Measurements from ENCODE around the gene AGPAT3. TPM values are rescaled to one million over a fixed set of nuclear protein-coding genes. Genes with fewer than 3 reads are reported as not detected.

Gene AGPAT3
- total RNA-seq, 1 donor from 2014 or later = 7.8 TPM

DNA sequence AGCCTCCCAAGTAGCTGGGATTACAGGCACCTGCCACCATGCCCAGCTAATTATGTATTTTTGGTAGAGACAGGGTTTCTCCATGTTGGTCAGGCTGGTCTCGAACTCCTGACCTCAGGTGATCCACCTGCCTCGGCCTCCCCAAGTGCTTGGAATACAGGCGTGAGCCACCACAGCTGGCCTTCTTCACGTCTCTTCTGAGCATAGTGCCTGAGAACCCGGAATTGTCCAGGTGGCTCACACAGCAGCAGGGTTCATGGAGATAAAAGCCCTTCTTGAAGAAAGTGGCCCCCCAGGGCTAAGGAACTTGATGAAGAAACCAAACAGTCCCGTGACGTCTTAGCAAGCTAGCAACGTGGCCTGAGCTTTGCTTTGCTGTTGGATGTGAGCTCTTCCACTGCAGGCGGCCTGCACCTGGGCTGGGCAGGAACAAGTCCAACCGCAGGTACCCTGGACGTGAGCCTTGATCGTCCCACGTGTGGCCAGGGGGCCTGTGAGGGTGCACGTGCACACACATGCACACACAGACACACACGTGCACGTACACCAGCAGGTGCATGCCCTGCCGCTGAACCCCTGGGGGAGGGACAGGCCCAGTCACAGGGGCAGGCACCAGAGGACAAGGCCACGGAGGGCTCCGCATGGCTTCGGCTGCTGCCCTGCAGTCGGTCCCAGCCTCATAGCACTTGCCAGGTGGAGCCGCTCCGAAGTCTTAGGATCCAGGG lies 123.6 kb downstream of the AGPAT3 start:
- no peaks in the 10 kb centered on the region for H3K79me2 ChIP-seq (ENCODE audit: low read depth)

DNA sequence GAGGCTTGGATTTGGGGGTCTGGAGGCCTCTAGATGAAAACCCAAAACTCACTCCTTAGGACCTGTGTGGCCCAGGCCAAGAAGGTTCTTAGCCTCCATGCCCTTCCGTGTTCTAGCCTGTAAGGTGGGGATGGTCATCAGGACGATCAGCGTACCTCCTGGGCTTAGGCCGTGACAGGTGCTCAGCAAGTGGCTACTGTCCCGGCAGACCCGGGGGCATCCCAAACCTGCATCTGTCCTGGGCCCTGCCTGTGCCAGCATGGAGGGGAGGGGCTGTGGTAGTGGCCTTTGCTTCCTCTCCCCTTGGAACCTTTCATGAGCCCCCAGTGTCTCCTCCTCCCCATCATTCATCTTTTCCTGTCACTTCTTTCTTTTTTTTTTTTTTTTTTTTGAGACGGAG lies 124.4 kb downstream of the AGPAT3 start:
- Histone ChIP-seq H3K27me3 (peaks cover 5% of the 10 kb centered on the region), H3K4me2 (no peak overlapping the region), H3K9ac (no peak overlapping the region), H3K4me1 (peaks cover 10% of the 10 kb centered on the region), H3K9me3 (ENCODE audit: low read depth) (no peaks in the 10 kb centered on the region), H2AFZ (replicated peaks) (no peak overlapping the region), H3F3A (ENCODE audit: low read depth) (no peaks in the 10 kb centered on the region), H3K4me3 (no peak overlapping the region), H3K27ac (no peak overlapping the region), H4K20me1 (ENCODE audit: low read depth) (no peaks in the 10 kb centered on the region), H3K79me2 (ENCODE audit: low read depth) (no peaks in the 10 kb centered on the region), H3K36me3 (no peaks in the 10 kb centered on the region)
- Mint-ChIP-seq H3K4me3 (no peak overlapping the region), H3K27me3 (ENCODE audit: insufficient read depth, low read depth) (no peaks in the 10 kb centered on the region), H3K36me3 (no peaks in the 10 kb centered on the region), H3K27ac (no peak overlapping the region), H3K9me3 (no peaks in the 10 kb centered on the region), H3K4me1 (peaks cover 22% of the 10 kb centered on the region)
- TF ChIP-seq CTCF (IDR thresholded peaks at IDR 0.05) (no peak), EZH2 (IDR thresholded peaks at IDR 0.05) (no peak), EZH2phosphoT487 (IDR thresholded peaks at IDR 0.05) (no peak)
- no peak for DNase-seq (ENCODE audit: low spot score)

More for the DNA sequence above, 123.6 kb downstream of the AGPAT3 start:
- no peaks in the 10 kb centered on the region for H4K20me1 ChIP-seq (ENCODE audit: low read depth)
- H2AFZ ChIP-seq (replicated peaks) = no peak overlapping the region
- H3K4me3 Mint-ChIP-seq = no peak overlapping the region
- no peak for DNase-seq (ENCODE audit: low spot score)
- no peak overlapping the region for H3K27ac ChIP-seq
- no peak overlapping the region for H3K9ac ChIP-seq
- no peaks in the 10 kb centered on the region for H3K9me3 ChIP-seq (ENCODE audit: low read depth)
- no peak overlapping the region for H3K27ac Mint-ChIP-seq
- TF ChIP-seq CTCF (IDR thresholded peaks at IDR 0.05) = no peak
- TF ChIP-seq EZH2phosphoT487 (IDR thresholded peaks at IDR 0.05) = no peak
- TF ChIP-seq EZH2 (IDR thresholded peaks at IDR 0.05) = no peak
- H3K27me3 Mint-ChIP-seq (ENCODE audit: insufficient read depth, low read depth) = no peaks in the 10 kb centered on the region
- no peaks in the 10 kb centered on the region for H3K36me3 Mint-ChIP-seq
- H3K4me2 ChIP-seq = no peak overlapping the region
- H3K36me3 ChIP-seq = no peaks in the 10 kb centered on the region
- peaks cover 10% of the 10 kb centered on the region for H3K4me1 ChIP-seq
- H3K27me3 ChIP-seq = peaks cover 5% of the 10 kb centered on the region
- no peaks in the 10 kb centered on the region for H3F3A ChIP-seq (ENCODE audit: low read depth)
- no peaks in the 10 kb centered on the region for H3K9me3 Mint-ChIP-seq
- peaks cover 23% of the 10 kb centered on the region for H3K4me1 Mint-ChIP-seq
- H3K4me3 ChIP-seq = no peak overlapping the region

DNA sequence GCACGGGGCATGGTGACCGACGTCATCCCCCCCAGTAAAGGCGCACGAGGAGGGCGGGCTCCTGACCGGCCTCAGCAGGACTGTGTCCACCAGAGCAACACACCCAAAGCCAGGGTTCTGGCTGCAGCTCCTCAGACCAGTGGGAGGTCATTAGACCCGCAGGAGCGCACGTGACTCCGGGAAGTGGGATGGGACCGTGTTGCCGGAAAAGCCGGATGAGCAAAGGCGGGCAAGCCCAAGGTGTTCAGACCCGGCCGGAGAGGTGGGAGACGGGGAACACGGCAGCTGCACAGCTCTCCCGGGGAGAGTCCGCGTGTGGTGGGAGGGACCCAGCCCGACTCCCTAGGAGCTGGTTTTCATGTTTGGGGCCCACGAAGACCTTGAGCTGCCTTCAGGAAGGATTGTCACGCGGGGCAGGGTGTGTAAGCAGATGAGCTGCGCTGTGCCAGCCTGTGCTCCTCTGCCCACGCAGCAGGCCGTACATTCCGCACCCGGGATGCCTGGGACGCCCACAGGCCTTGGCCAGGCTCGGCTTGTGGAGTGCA lies 126.5 kb downstream of the AGPAT3 start:
- peaks cover 7% of the 10 kb centered on the region for H3K4me1 Mint-ChIP-seq

More for the DNA sequence above, 126.5 kb downstream of the AGPAT3 start:
- H3K27ac Mint-ChIP-seq = no peak overlapping the region
- H3K27ac ChIP-seq = no peak overlapping the region
- TF ChIP-seq CTCF (IDR thresholded peaks at IDR 0.05) (no peak), EZH2 (IDR thresholded peaks at IDR 0.05) (no peak), EZH2phosphoT487 (IDR thresholded peaks at IDR 0.05) (no peak)
- H4K20me1 ChIP-seq (ENCODE audit: low read depth) = no peaks in the 10 kb centered on the region
- H3F3A ChIP-seq (ENCODE audit: low read depth) = no peaks in the 10 kb centered on the region
- no peaks in the 10 kb centered on the region for H3K9me3 Mint-ChIP-seq
- H3K9ac ChIP-seq = no peak overlapping the region
- no peak overlapping the region for H3K4me2 ChIP-seq
- no peaks in the 10 kb centered on the region for H3K4me1 ChIP-seq
- no peaks in the 10 kb centered on the region for H3K9me3 ChIP-seq (ENCODE audit: low read depth)
- H3K27me3 Mint-ChIP-seq (ENCODE audit: insufficient read depth, low read depth) = no peaks in the 10 kb centered on the region
- no peak overlapping the region for H3K4me3 ChIP-seq
- no peaks in the 10 kb centered on the region for H3K36me3 Mint-ChIP-seq
- peaks cover 2% of the 10 kb centered on the region for H3K27me3 ChIP-seq
- no peaks in the 10 kb centered on the region for H3K36me3 ChIP-seq
- DNase-seq (ENCODE audit: low spot score) = no peak
- no peaks in the 10 kb centered on the region for H3K79me2 ChIP-seq (ENCODE audit: low read depth)
- no peak overlapping the region for H3K4me3 Mint-ChIP-seq
- H2AFZ ChIP-seq (replicated peaks) = no peak overlapping the region
